ENCODE measurements around the gene SLC2A9.

Gene SLC2A9

DNA sequence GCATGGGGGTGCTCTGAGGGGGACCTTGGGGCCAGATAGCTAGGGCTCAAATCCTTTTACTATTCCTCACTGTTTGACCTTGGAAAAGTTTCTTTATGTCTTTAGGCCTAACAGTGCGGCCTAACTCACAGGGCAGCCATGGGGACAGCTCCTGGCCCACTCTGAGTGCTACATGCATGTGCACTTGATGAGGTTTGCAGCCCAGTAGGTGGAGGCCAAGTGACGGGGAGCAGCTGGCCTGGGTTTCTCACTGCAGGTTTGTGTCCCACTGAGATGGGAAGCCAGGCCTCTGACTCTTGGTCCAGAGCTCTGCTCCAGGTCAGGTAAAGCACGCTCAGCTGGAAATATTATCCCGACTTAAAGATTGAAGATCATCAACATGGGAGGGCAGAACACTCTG, 102.8 kb downstream of the SLC2A9 start:
- Histone ChIP-seq H3K36me3 (no peaks in the 10 kb centered on the region), H3K9me3 (no peaks in the 10 kb centered on the region), H3K4me3 (ENCODE audit: low read depth, low read length) (no peak overlapping the region), H3K27me3 (no peaks in the 10 kb centered on the region), H3K4me1 (no peaks in the 10 kb centered on the region)
- TF ChIP-seq CTCF (IDR thresholded peaks at IDR 0.05; ENCODE audit: low read depth, low read length): no peak
- DNase-seq: no peak

GRCh38 chr4:9916937-9917336, 104.4 kb downstream of the SLC2A9 start:
- no peak for DNase-seq
- Histone ChIP-seq H3K27me3 (no peaks in the 10 kb centered on the region), H3K36me3 (no peaks in the 10 kb centered on the region), H3K9me3 (no peaks in the 10 kb centered on the region), H3K4me1 (no peaks in the 10 kb centered on the region), H3K4me3 (ENCODE audit: low read depth, low read length) (no peak overlapping the region)
- TF ChIP-seq CTCF (IDR thresholded peaks at IDR 0.05; ENCODE audit: low read depth, low read length): no peak

- Histone ChIP-seq H3K4me3 (ENCODE audit: low read depth, low read length) (no peak overlapping the region), H3K27me3 (no peaks in the 10 kb centered on the region), H3K9me3 (no peaks in the 10 kb centered on the region), H3K4me1 (no peaks in the 10 kb centered on the region), H3K36me3 (no peaks in the 10 kb centered on the region)
- TF ChIP-seq CTCF (IDR thresholded peaks at IDR 0.05; ENCODE audit: low read depth, low read length): no peak
- DNase-seq: no peak
Observed at GRCh38 chr4:9916346-9916745, 105.0 kb downstream of the SLC2A9 start.

DNA sequence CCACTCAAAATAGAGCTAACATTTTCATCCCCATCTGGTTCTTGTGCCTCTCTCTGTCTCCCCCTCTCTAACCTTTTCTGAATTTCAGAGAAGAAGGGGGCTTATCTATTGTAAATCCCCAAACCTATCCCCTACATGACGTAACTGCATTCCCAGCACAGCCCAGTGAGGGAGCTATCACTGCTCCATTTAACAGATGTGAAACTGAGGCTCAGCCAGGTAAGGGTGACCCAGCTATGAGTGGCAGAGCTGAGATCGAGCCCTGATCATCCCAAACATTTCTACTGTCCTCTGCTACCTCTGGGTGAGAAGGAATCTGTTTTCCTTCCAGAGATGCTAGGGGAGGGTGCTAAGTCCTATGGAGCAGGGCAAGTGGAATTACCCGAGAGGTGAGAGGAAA, 107.5 kb downstream of the SLC2A9 start:
- no peaks in the 10 kb centered on the region for H3K4me1 ChIP-seq
- no peak for TF ChIP-seq CTCF (IDR thresholded peaks at IDR 0.05; ENCODE audit: low read depth, low read length)
- H3K36me3 ChIP-seq: no peaks in the 10 kb centered on the region
- no peaks in the 10 kb centered on the region for H3K27me3 ChIP-seq
- no peaks in the 10 kb centered on the region for H3K9me3 ChIP-seq
- no peak overlapping the region for H3K4me3 ChIP-seq (ENCODE audit: low read depth, low read length)
- no peak for DNase-seq

GRCh38 chr4:9906996-9907395, 114.3 kb downstream of the SLC2A9 start:
- no peak for TF ChIP-seq CTCF (IDR thresholded peaks at IDR 0.05; ENCODE audit: low read depth, low read length)
- Histone ChIP-seq H3K4me3 (ENCODE audit: low read depth, low read length) (no peak overlapping the region), H3K4me1 (no peaks in the 10 kb centered on the region), H3K36me3 (no peaks in the 10 kb centered on the region), H3K27me3 (no peaks in the 10 kb centered on the region), H3K9me3 (no peaks in the 10 kb centered on the region)
- no peak for DNase-seq

GRCh38 chr4:9904976-9905587, 116.2 kb downstream of the SLC2A9 start:
- Histone ChIP-seq H3K27me3 (no peaks in the 10 kb centered on the region), H3K36me3 (no peaks in the 10 kb centered on the region), H3K4me1 (no peaks in the 10 kb centered on the region), H3K4me3 (ENCODE audit: low read depth, low read length) (no peak overlapping the region), H3K9me3 (no peaks in the 10 kb centered on the region)
- DNase-seq: no peak
- no peak for TF ChIP-seq CTCF (IDR thresholded peaks at IDR 0.05; ENCODE audit: low read depth, low read length)

Data from BE2C (cell line).